GM21576 (cell line): ENCODE data around the gene CNN1.
"Not testable (repeated sequence)": the region's sequence is repeated elsewhere in the genome, so short reads cannot be mapped to it uniquely, and the experiment has no call there.

ENCODE experiments used
- ATAC-seq: cut with Tn5 transposase; IDR thresholded peaks from one replicate; pipeline ENCODE4 v1.9.1; 2021; ENCODE audit warnings: mild to moderate bottlenecking, moderate library complexity; ENCODE audit not compliant: unreplicated experiment

CNN1 gene

GRCh38 chr19:11598746-11599145 lies 60.1 kb downstream of the CNN1 start:
- no peak for ATAC-seq

- ATAC-seq: not testable (repeated sequence)
Measured at GRCh38 chr19:11599704-11600103, 61.1 kb downstream of the CNN1 start.
